Naive thymus-derived CD4-positive, alpha-beta T cell (primary cell): ENCODE measurements around the gene FRMD4A. TPM values are rescaled to one million over a fixed set of nuclear protein-coding genes. Genes with fewer than 3 reads are reported as not detected.

Experiments used
- ATAC-seq: fragments of 150-1000 bp; cut with Tn5 transposase; 2 replicates; pipeline ENCODE4 v1.10.0; 2021; ENCODE audit warnings: mild to moderate bottlenecking, moderate library complexity
- CTCF ChIA-PET: fragments of 350-600 bp; sonication (Branson Sonifier 250); formaldehyde crosslinking; loops from one replicate; lab custom pipeline; 2021; ENCODE audit warnings: antibody characterized with exemption; lab: Charles Lee
- POLR2A ChIA-PET: fragments of 350-600 bp; sonication (Branson Sonifier 250); formaldehyde crosslinking; loops from one replicate; lab custom pipeline; 2021; ENCODE audit warnings: antibody characterized with exemption, inconsistent platforms; lab: Charles Lee
- DNase-seq, 9 donors: peaks; one replicate each; pipeline versions ENCODE4 v3.0.0 to v3.0.0-alpha.2; 2020 to 2022; ENCODE audit warnings: mixed read lengths in 1 of 9
- H3K27ac ChIP-seq: one replicate; pipeline ENCODE4 v1.7.0; 2013; ENCODE audit warnings: mild to moderate bottlenecking, low read depth, low read length, moderate library complexity
- H3K27me3 ChIP-seq, 2 donors: one replicate each; pipeline ENCODE4 v1.7.0; 2013; ENCODE audit warnings: low read length in 2 of 2, mild to moderate bottlenecking in 2 of 2, moderate library complexity in 2 of 2; ENCODE audit not compliant: control insufficient read depth in 2 of 2, insufficient read depth in 2 of 2
- H3K36me3 ChIP-seq, 3 experiments: 1 replicate in 2 of 3; 2 replicates in 1 of 3; pipeline ENCODE4 v1.7.0; 2013; ENCODE audit warnings: low read length in 3 of 3, mild to moderate bottlenecking in 3 of 3, moderate library complexity in 1 of 3; ENCODE audit not compliant: insufficient read depth in 3 of 3, control insufficient read depth in 2 of 3
- H3K4me1 ChIP-seq, 2 donors: one replicate each; pipeline ENCODE4 v1.7.0; 2013; ENCODE audit warnings: low read length in 2 of 2, mild to moderate bottlenecking in 2 of 2, moderate library complexity in 1 of 2; ENCODE audit not compliant: control insufficient read depth in 2 of 2, insufficient read depth in 2 of 2
- H3K4me3 ChIP-seq: 2 replicates; pipeline ENCODE4 v1.7.0; 2013; ENCODE audit warnings: mild to moderate bottlenecking, low read length
- H3K9me3 ChIP-seq, 3 experiments: 1 replicate in 2 of 3; 2 replicates in 1 of 3; pipeline ENCODE4 v1.7.0; 2013; ENCODE audit warnings: low read length in 3 of 3; ENCODE audit not compliant: control insufficient read depth in 2 of 3
- H3K27ac Mint-ChIP-seq, 9 donors: one replicate each; pipeline ENCODE4 v1.8.0; 2020 to 2022; ENCODE audit warnings: mixed read lengths in 9 of 9, mild to moderate bottlenecking in 8 of 9, moderate library complexity in 5 of 9, inconsistent platforms in 2 of 9
- H3K27me3 Mint-ChIP-seq, 5 donors: one replicate each; pipeline ENCODE4 v1.8.0; 2021 to 2022; ENCODE audit warnings: mixed read lengths in 5 of 5, mild to moderate bottlenecking in 1 of 5
- H3K36me3 Mint-ChIP-seq, 5 donors: one replicate each; pipeline ENCODE4 v1.8.0; 2020 to 2022; ENCODE audit warnings: mixed read lengths in 5 of 5, mild to moderate bottlenecking in 3 of 5, inconsistent platforms in 1 of 5
- H3K4me1 Mint-ChIP-seq, 7 donors: one replicate each; pipeline ENCODE4 v1.8.0; 2020 to 2022; ENCODE audit warnings: mixed read lengths in 7 of 7, mild to moderate bottlenecking in 3 of 7, inconsistent platforms in 1 of 7
- H3K4me3 Mint-ChIP-seq, 10 donors: one replicate each; pipeline ENCODE4 v1.8.0; 2020 to 2022; ENCODE audit warnings: mild to moderate bottlenecking in 10 of 10, mixed read lengths in 10 of 10, moderate library complexity in 6 of 10, inconsistent platforms in 2 of 10
- H3K9me3 Mint-ChIP-seq, 11 donors: one replicate each; pipeline ENCODE4 v1.8.0; 2020 to 2022; ENCODE audit warnings: mixed read lengths in 11 of 11, mild to moderate bottlenecking in 4 of 11, inconsistent platforms in 1 of 11, moderate library complexity in 1 of 11
- intact Hi-C, 2 donors: fragments of 100-400 bp; cut with micrococcal nuclease; formaldehyde crosslinking; loops; one replicate each; pipeline ENCODE4 v1.15.1; 2023
- polyA plus RNA-seq, 2 donors: library from polyadenylated mRNA; unstranded; fragments of 300-500 nt; fragmentation: Illumina TruSeq; gene quantifications; one replicate each; pipeline ENCODE4 v1.2.3, GENCODE V29; 2021
- total RNA-seq, 6 experiments: library from RNA in 5 of 6; stranded (reverse) in 5 of 6; gene quantifications; 1 replicate in 5 of 6; 2 replicates in 1 of 6; pipeline ENCODE4 v1.2.3 and lab custom pipeline; 2021 to 2026

The FRMD4A gene
- total and polyA plus RNA-seq, 7 experiments from 2014 or later: 0.10 to 3.1 (median 0.62) TPM

GRCh38 chr10:13669901-13670300 is 660.8 kb downstream of the FRMD4A start:
- intact Hi-C loops: loop anchor here in 1 of 2 donors (10.0 kb wide), 1 partner anchor 515 kb away; no protein-coding TSS in a partner anchor
- Mint-ChIP-seq H3K4me3 (no peak overlapping the region), H3K9me3 (no peaks in the 10 kb centered on the region), H3K4me1 (no peaks in the 10 kb centered on the region), H3K36me3 (peaks cover 0 to 30% (median 9%) of the 10 kb centered on the region in 5 donors), H3K27ac (no peak overlapping the region), H3K27me3 (no peaks in the 10 kb centered on the region)
- Histone ChIP-seq H3K27ac (no peak overlapping the region), H3K4me3 (no peak overlapping the region), H3K4me1 (no peaks in the 10 kb centered on the region), H3K36me3 (no peaks in the 10 kb centered on the region), H3K9me3 (no peaks in the 10 kb centered on the region), H3K27me3 (no peaks in the 10 kb centered on the region)
- ChIA-PET POLR2A (no interaction called here), CTCF (interaction anchor here (0.9 kb wide), 1 partner anchor 9 kb away, joined by 3 read pairs; no protein-coding TSS in a partner anchor)
- ATAC-seq (no peak), DNase-seq (no peak)

DNA sequence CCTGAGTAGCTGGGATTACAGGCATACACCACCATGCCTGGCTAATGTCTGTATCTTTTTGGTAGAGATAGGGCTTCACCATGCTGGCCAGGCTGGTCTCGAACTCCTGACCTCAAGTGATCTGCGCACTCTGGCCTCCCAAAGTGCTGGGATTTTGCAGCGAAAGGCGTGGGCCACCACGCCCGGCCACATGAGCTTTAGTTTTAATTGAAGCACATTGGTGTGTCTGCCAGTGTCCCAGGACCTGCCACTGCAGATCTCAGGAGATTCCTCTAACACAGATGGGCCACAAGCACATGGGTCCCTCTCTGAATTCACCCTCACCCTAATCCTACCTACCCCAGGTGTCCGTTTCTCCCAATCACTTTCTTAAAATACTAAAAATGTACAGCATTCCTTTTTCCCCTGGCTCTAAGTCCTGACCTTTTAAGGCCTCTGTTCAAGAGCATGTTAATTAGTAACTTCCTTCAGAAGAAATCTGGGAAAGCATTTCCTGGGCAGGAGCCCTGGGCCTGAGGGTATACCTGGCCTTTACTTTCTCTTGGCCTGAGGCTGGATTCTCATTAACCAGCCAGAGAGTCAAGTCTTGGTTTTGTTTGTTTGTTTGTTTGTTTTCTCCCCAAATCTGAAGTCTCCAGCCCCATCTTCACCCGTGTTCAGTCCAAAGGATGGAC is 661.4 kb downstream of the FRMD4A start:
- Histone ChIP-seq H3K27ac (no peak overlapping the region), H3K4me1 (no peaks in the 10 kb centered on the region), H3K27me3 (no peaks in the 10 kb centered on the region), H3K9me3 (no peaks in the 10 kb centered on the region), H3K36me3 (no peaks in the 10 kb centered on the region), H3K4me3 (no peak overlapping the region)
- DNase-seq (no peak), ATAC-seq (no peak)
- no peaks in the 10 kb centered on the region for H3K9me3 Mint-ChIP-seq
- no peaks in the 10 kb centered on the region for H3K27me3 Mint-ChIP-seq
- CTCF ChIA-PET: no interaction called here
- no peaks in the 10 kb centered on the region for H3K4me1 Mint-ChIP-seq
- intact Hi-C loops: loop anchor here in 1 of 2 donors (10.0 kb wide), 1 partner anchor 515 kb away; no protein-coding TSS in a partner anchor
- peaks cover 0 to 30% (median 9%) of the 10 kb centered on the region in 5 donors for H3K36me3 Mint-ChIP-seq
- H3K4me3 Mint-ChIP-seq: no peak overlapping the region
- POLR2A ChIA-PET: interaction anchor here (0.7 kb wide), 1 partner anchor 78 kb away, joined by 3 read pairs; no protein-coding TSS in a partner anchor
- no peak overlapping the region for H3K27ac Mint-ChIP-seq

DNA sequence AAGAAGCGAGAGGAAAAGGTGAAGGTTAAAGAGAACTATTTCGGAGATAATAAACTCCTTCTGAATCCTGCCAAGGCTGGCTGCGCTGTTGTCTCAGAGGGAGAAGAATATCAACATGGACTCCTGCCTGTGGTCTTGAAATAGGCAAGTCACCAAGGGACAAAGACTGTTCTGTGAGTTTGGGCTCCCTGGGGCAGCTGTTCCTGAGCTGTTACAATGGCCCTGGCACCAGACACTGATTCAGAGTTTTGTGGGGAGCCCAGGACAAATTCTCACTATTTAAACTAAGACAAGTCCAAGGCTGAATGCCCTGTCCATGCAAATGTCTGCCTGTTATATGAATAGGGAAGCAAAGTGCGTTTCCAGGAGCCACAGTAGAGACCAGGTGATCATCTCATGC is 662.6 kb downstream of the FRMD4A start:
- Histone ChIP-seq H3K27ac (no peak overlapping the region), H3K9me3 (no peaks in the 10 kb centered on the region), H3K4me1 (no peaks in the 10 kb centered on the region), H3K4me3 (no peak overlapping the region), H3K27me3 (no peaks in the 10 kb centered on the region), H3K36me3 (no peaks in the 10 kb centered on the region)
- DNase-seq (no peak), ATAC-seq (no peak)
- Mint-ChIP-seq H3K27me3 (no peaks in the 10 kb centered on the region), H3K4me3 (no peak overlapping the region), H3K9me3 (no peaks in the 10 kb centered on the region), H3K36me3 (peaks cover 0 to 33% (median 9%) of the 10 kb centered on the region in 5 donors), H3K27ac (peak overlapping the region in 1 of 9 donors; percentile 8), H3K4me1 (peaks cover 0 to 1% (median 0%) of the 10 kb centered on the region in 7 donors)
- intact Hi-C loops: loop anchor here in 1 of 2 donors (10.0 kb wide), 1 partner anchor 517 kb away; no protein-coding TSS in a partner anchor
- ChIA-PET POLR2A (no interaction called here), CTCF (no interaction called here)

- CTCF ChIA-PET: interaction anchor here (0.8 kb wide), 1 partner anchor 31 kb away, joined by 3 read pairs; no protein-coding TSS in a partner anchor
- intact Hi-C loops: loop anchor here in 1 of 2 donors (10.0 kb wide), 1 partner anchor 519 kb away; no protein-coding TSS in a partner anchor
- H3K9me3 Mint-ChIP-seq: no peaks in the 10 kb centered on the region
Observed at GRCh38 chr10:13665516-13666262, 665.0 kb downstream of the FRMD4A start.

GRCh38 chr10:13661256-13661655 is 669.5 kb downstream of the FRMD4A start:
- H3K36me3 ChIP-seq: no peaks in the 10 kb centered on the region
- H3K9me3 ChIP-seq: no peaks in the 10 kb centered on the region
- ATAC-seq (no peak), DNase-seq (no peak)
- POLR2A ChIA-PET: interaction anchor here (0.9 kb wide), 1 partner anchor 10 kb away, joined by 3 read pairs; no protein-coding TSS in a partner anchor
- H3K27me3 ChIP-seq: no peaks in the 10 kb centered on the region
- no peak overlapping the region for H3K4me3 ChIP-seq
- H3K27ac Mint-ChIP-seq: no peak overlapping the region
- H3K9me3 Mint-ChIP-seq: no peaks in the 10 kb centered on the region
- no peak overlapping the region for H3K27ac ChIP-seq
- CTCF ChIA-PET: interaction anchor here (0.6 to 0.9 kb wide), 2 partner anchors 9 to 1354 kb away, joined by 3 to 4 read pairs; no protein-coding TSS in a partner anchor
- peaks cover 0 to 16% of the 10 kb centered on the region in 2 donors for H3K4me1 ChIP-seq
- no peak overlapping the region for H3K4me3 Mint-ChIP-seq
- peaks cover 0 to 11% (median 0%) of the 10 kb centered on the region in 5 donors for H3K36me3 Mint-ChIP-seq
- H3K4me1 Mint-ChIP-seq: peaks cover 6 to 16% (median 14%) of the 10 kb centered on the region in 7 donors
- peaks cover 0 to 4% (median 0%) of the 10 kb centered on the region in 5 donors for H3K27me3 Mint-ChIP-seq
- intact Hi-C loops: loop anchor here in 1 of 2 donors (10.0 kb wide), 1 partner anchor 524 kb away; no protein-coding TSS in a partner anchor

More at GRCh38 chr10:13665516-13666262, 665.0 kb downstream of the FRMD4A start:
- no peak overlapping the region for H3K27ac Mint-ChIP-seq
- H3K36me3 Mint-ChIP-seq: peaks cover 0 to 31% (median 9%) of the 10 kb centered on the region in 5 donors
- ATAC-seq (no peak), DNase-seq (no peak)
- H3K9me3 ChIP-seq: no peaks in the 10 kb centered on the region
- no peak overlapping the region for H3K27ac ChIP-seq
- H3K4me1 ChIP-seq: no peaks in the 10 kb centered on the region
- H3K27me3 ChIP-seq: no peaks in the 10 kb centered on the region
- H3K4me3 Mint-ChIP-seq: no peak overlapping the region
- no peak overlapping the region for H3K4me3 ChIP-seq
- peaks cover 0 to 1% (median 0%) of the 10 kb centered on the region in 7 donors for H3K4me1 Mint-ChIP-seq
- H3K36me3 ChIP-seq: no peaks in the 10 kb centered on the region
- POLR2A ChIA-PET: interaction anchor here (0.6 kb wide), 1 partner anchor 55 kb away, joined by 4 read pairs; no protein-coding TSS in a partner anchor
- peaks cover 0 to 4% (median 0%) of the 10 kb centered on the region in 5 donors for H3K27me3 Mint-ChIP-seq

- H3K27ac Mint-ChIP-seq: peak overlapping the region in 2 of 9 donors; percentile 25 to 42
- no peak for ATAC-seq
Observed at GRCh38 chr10:13660551-13660920, 670.2 kb downstream of the FRMD4A start.

More at GRCh38 chr10:13660551-13660920, 670.2 kb downstream of the FRMD4A start:
- Histone ChIP-seq H3K36me3 (no peaks in the 10 kb centered on the region), H3K27me3 (no peaks in the 10 kb centered on the region), H3K4me1 (peaks cover 0 to 16% of the 10 kb centered on the region in 2 donors), H3K9me3 (no peaks in the 10 kb centered on the region), H3K27ac (no peak overlapping the region), H3K4me3 (no peak overlapping the region)
- intact Hi-C loops: loop anchor here (1.0 to 10.0 kb wide), 4 partner anchors 118 to 524 kb away; no protein-coding TSS in a partner anchor
- ChIA-PET POLR2A (interaction anchor here (0.9 kb wide), 1 partner anchor 9 kb away, joined by 3 read pairs; no protein-coding TSS in a partner anchor), CTCF (no interaction called here)
- DNase-seq: no peak
- Mint-ChIP-seq H3K36me3 (peaks cover 0 to 13% (median 0%) of the 10 kb centered on the region in 5 donors), H3K9me3 (no peaks in the 10 kb centered on the region), H3K27me3 (peaks cover 0 to 4% (median 0%) of the 10 kb centered on the region in 5 donors), H3K4me1 (peaks cover 6 to 16% (median 14%) of the 10 kb centered on the region in 7 donors), H3K4me3 (peak overlapping the region in 1 of 10 donors; percentile 59)
